ENCODE data around the gene SYT14.

GRCh38 chr1:210143465-210144062, 205.5 kb downstream of the SYT14 start:
- no peak for TF ChIP-seq YY1 (IDR thresholded peaks at IDR 0.05; ENCODE audit: insufficient read depth, insufficient read length)
- TF ChIP-seq ZNF274 (IDR thresholded peaks at IDR 0.05; ENCODE audit: low read depth, low read length) = no peak
- TF ChIP-seq SUZ12 (IDR thresholded peaks at IDR 0.05; ENCODE audit: extremely low read depth, insufficient read depth, insufficient read length) = no peak

Measured in NT2/D1 (cell line).